GM10248 (cell line): Measurements from ENCODE around the gene TBL1XR1.

Experiments used
- CTCF ChIA-PET: fragments of 300-600 bp; sonication (Branson Sonifier 250); formaldehyde crosslinking; extraction: SDS; loops from one replicate; lab custom pipeline; 2021; ENCODE audit warnings: antibody characterized with exemption; lab: Yijun Ruan, JAX
- POLR2A ChIA-PET: fragments of 350-650 bp; sonication (Branson Sonifier 250); formaldehyde crosslinking; extraction: SDS; loops from one replicate; lab custom pipeline; 2020; ENCODE audit warnings: antibody characterized with exemption; lab: Yijun Ruan, JAX
- DNase-seq: peaks from one replicate; pipeline ENCODE4 v3.0.0; 2012; ENCODE audit errors: extremely low spot score
- CTCF ChIP-seq: IDR thresholded peaks from 2 replicates; pipeline ENCODE4 v1.5.1; 2012; ENCODE audit warnings: mild to moderate bottlenecking, low read depth; ENCODE audit errors: extremely low read depth, missing control alignments, control extremely low read depth

TBL1XR1 gene

GRCh38 chr3:177157492-177157891 is 39.8 kb downstream of the TBL1XR1 start:
- DNase-seq = no peak
- no peak for TF ChIP-seq CTCF
- ChIA-PET POLR2A (no interaction called here), CTCF (interaction anchor here (1.0 kb wide), 1 partner anchor 11 kb away, joined by 3 read pairs; no protein-coding TSS in a partner anchor)

GRCh38 chr3:177154733-177155132 is 42.5 kb downstream of the TBL1XR1 start:
- TF ChIP-seq CTCF = no peak
- no peak for DNase-seq
- CTCF ChIA-PET = interaction anchor here (0.7 to 1.4 kb wide), 2 partner anchors 10 to 20 kb away, joined by 3 to 4 read pairs; no protein-coding TSS in a partner anchor
- POLR2A ChIA-PET = no interaction called here

- POLR2A ChIA-PET = no interaction called here
- TF ChIP-seq CTCF = no peak
- DNase-seq = no peak
- CTCF ChIA-PET = interaction anchor here (1.1 to 2.8 kb wide), 8 partner anchors 9 to 92 kb away, joined by 3 to 23 read pairs (median 4); no protein-coding TSS in a partner anchor
Measured at GRCh38 chr3:177150970-177151627, 46.2 kb downstream of the TBL1XR1 start.

GRCh38 chr3:177150218-177150916 is 46.9 kb downstream of the TBL1XR1 start:
- DNase-seq = no peak
- CTCF ChIA-PET = interaction anchor here (1.1 to 2.8 kb wide), 8 partner anchors 9 to 92 kb away, joined by 3 to 23 read pairs (median 4); no protein-coding TSS in a partner anchor
- POLR2A ChIA-PET = no interaction called here
- TF ChIP-seq CTCF = no peak

GRCh38 chr3:177149106-177149505 is 48.2 kb downstream of the TBL1XR1 start:
- ChIA-PET CTCF (interaction anchor here (1.2 to 2.8 kb wide), 2 partner anchors 9 to 11 kb away, joined by 5 to 23 read pairs; no protein-coding TSS in a partner anchor), POLR2A (no interaction called here)
- no peak for TF ChIP-seq CTCF
- no peak for DNase-seq

- CTCF ChIA-PET = interaction anchor here (0.9 to 1.3 kb wide), 4 partner anchors 13 to 230 kb away, joined by 3 to 4 read pairs (median 4); no protein-coding TSS in a partner anchor
- no peak for DNase-seq
- no peak for TF ChIP-seq CTCF
- POLR2A ChIA-PET = no interaction called here
Measured at GRCh38 chr3:177147790-177148189, 49.5 kb downstream of the TBL1XR1 start.
